IMR-90 (cell line): ENCODE data around the gene DHRS7B. TPM values are rescaled to one million over a fixed set of nuclear protein-coding genes. Genes with fewer than 3 reads are reported as not detected.
"Not testable (repeated sequence)": the region's sequence is repeated elsewhere in the genome, so short reads cannot be mapped to it uniquely, and the experiment has no call there.

Experiments used
- ATAC-seq: fragments of 200-7000 bp; cut with Tn5 transposase; 2 replicates; pipeline ENCODE4 v1.9.1; 2020; ENCODE audit warnings: low read depth, mild to moderate bottlenecking, moderate library complexity
- BruUV-seq: library from RNA; stranded (reverse); fragments of 400-500 nt; replicated peaks from 2 replicates; lab custom pipeline; 2021; lab: Mats Ljungman, UMichigan
- CTCF ChIA-PET: fragments of 300-600 bp; formaldehyde crosslinking; extraction: SDS; loops from one replicate; lab custom pipeline; 2021; ENCODE audit warnings: antibody characterized with exemption; lab: Yijun Ruan, JAX
- POLR2A ChIA-PET: fragments of 300-600 bp; sonication (Branson Sonifier 250); formaldehyde crosslinking; loops from one replicate; lab custom pipeline; 2022; ENCODE audit warnings: antibody characterized with exemption; ENCODE audit not compliant: unreplicated experiment; lab: Charles Lee
- DNase-seq: peaks from one replicate; pipeline ENCODE4 v3.0.0; 2013
- H2AFZ ChIP-seq: replicated peaks from 2 replicates; pipeline ENCODE3; 2013; ENCODE audit warnings: low read length, mild to moderate bottlenecking; ENCODE audit not compliant: poor library complexity
- H2AK5ac ChIP-seq: 2 replicates; pipeline ENCODE4 v1.6.1; 2013; ENCODE audit warnings: low read depth, low read length, inconsistent platforms
- H2AK9ac ChIP-seq: replicated peaks from 2 replicates; pipeline ENCODE3; 2013; ENCODE audit warnings: mild to moderate bottlenecking, low read depth, low read length, moderate library complexity; ENCODE audit not compliant: poor library complexity
- H2BK120ac ChIP-seq: 2 replicates; pipeline ENCODE4 v1.6.1; 2013; ENCODE audit warnings: low read depth, low read length, inconsistent platforms
- H2BK15ac ChIP-seq: 3 replicates; pipeline ENCODE4 v1.6.1; 2013; ENCODE audit warnings: low read depth, low read length, inconsistent platforms
- H2BK20ac ChIP-seq: 2 replicates; pipeline ENCODE4 v1.6.1; 2013; ENCODE audit warnings: low read depth, mild to moderate bottlenecking, inconsistent platforms, low read length, moderate library complexity
- H2BK5ac ChIP-seq: 2 replicates; pipeline ENCODE4 v1.6.1; 2013; ENCODE audit warnings: mild to moderate bottlenecking, low read depth, low read length, inconsistent platforms; ENCODE audit not compliant: poor library complexity, severe bottlenecking
- H3K14ac ChIP-seq: replicated peaks from 2 replicates; pipeline ENCODE4 v1.6.1; 2013; ENCODE audit warnings: low read depth, low read length, inconsistent platforms
- H3K18ac ChIP-seq: 2 replicates; pipeline ENCODE4 v1.6.1; 2013; ENCODE audit warnings: low read depth, low read length, control low read depth
- H3K23ac ChIP-seq: 2 replicates; pipeline ENCODE4 v1.6.1; 2013; ENCODE audit warnings: low read depth, low read length, inconsistent platforms
- H3K27ac ChIP-seq: 2 replicates; pipeline ENCODE4 v1.5.1; 2013; ENCODE audit warnings: mild to moderate bottlenecking, control low read depth, low read length; ENCODE audit not compliant: insufficient read depth
- H3K27me3 ChIP-seq: 2 replicates; pipeline ENCODE4 v1.6.1; 2013; ENCODE audit warnings: low read length; ENCODE audit not compliant: control insufficient read depth, insufficient read depth
- H3K36me3 ChIP-seq: 2 replicates; pipeline ENCODE4 v1.6.1; 2013; ENCODE audit warnings: low read length, mixed read lengths; ENCODE audit not compliant: control insufficient read depth, insufficient read depth
- H3K4ac ChIP-seq: 2 replicates; pipeline ENCODE4 v1.6.1; 2013; ENCODE audit warnings: low read depth, low read length, inconsistent platforms
- H3K4me1 ChIP-seq: 2 replicates; pipeline ENCODE4 v1.6.1; 2013; ENCODE audit warnings: low read length, mixed read lengths; ENCODE audit not compliant: control insufficient read depth, insufficient read depth
- H3K4me2 ChIP-seq: 2 replicates; pipeline ENCODE4 v1.6.1; 2013; ENCODE audit warnings: low read depth, mild to moderate bottlenecking, control low read depth, low read length, moderate library complexity
- H3K4me3 ChIP-seq: 2 replicates; pipeline ENCODE4 v1.5.1; 2013; ENCODE audit warnings: low read depth, mild to moderate bottlenecking, control low read depth, low read length, moderate library complexity; ENCODE audit not compliant: insufficient read depth
- H3K56ac ChIP-seq: 2 replicates; pipeline ENCODE4 v1.6.1; 2013; ENCODE audit warnings: low read length, inconsistent platforms; ENCODE audit not compliant: insufficient read depth; ENCODE audit errors: extremely low read depth
- H3K79me1 ChIP-seq, 2 experiments: 2 replicates each; pipeline ENCODE4 v1.6.1; 2013; ENCODE audit warnings: low read length in 2 of 2, inconsistent platforms in 1 of 2, low read depth in 1 of 2
- H3K9ac ChIP-seq: 2 replicates; pipeline ENCODE4 v1.6.1; 2013; ENCODE audit warnings: low read depth, low read length, control low read depth
- H3K9me1 ChIP-seq: 2 replicates; pipeline ENCODE4 v1.6.1; 2013; ENCODE audit warnings: low read length, inconsistent platforms; ENCODE audit not compliant: insufficient read depth
- H3K9me3 ChIP-seq: 2 replicates; pipeline ENCODE4 v1.6.1; 2013; ENCODE audit warnings: low read length; ENCODE audit not compliant: control insufficient read depth, insufficient read depth
- H4K20me1 ChIP-seq: 2 replicates; pipeline ENCODE4 v1.6.1; 2013; ENCODE audit warnings: low read length, inconsistent platforms; ENCODE audit not compliant: insufficient read depth
- H4K5ac ChIP-seq: 2 replicates; pipeline ENCODE4 v1.6.1; 2013; ENCODE audit warnings: mild to moderate bottlenecking, low read depth, low read length, control low read depth
- H4K8ac ChIP-seq, 2 experiments: 2 replicates each; pipeline ENCODE4 v1.6.1; 2013; ENCODE audit warnings: low read depth in 2 of 2, low read length in 2 of 2, control low read depth in 1 of 2, inconsistent platforms in 1 of 2
- H4K91ac ChIP-seq: 2 replicates; pipeline ENCODE4 v1.6.1; 2013; ENCODE audit warnings: low read depth, low read length, inconsistent platforms; ENCODE audit not compliant: insufficient read depth
- WGBS, 2 experiments: methylation state at CpG; one replicate each; pipeline versions ENCODE4 v1.1.5 to v1.1.7; 2013; ENCODE audit warnings: missing lambda C conversion rate in 2 of 2; ENCODE audit not compliant: insufficient read length in 1 of 2; ENCODE audit errors: extremely low coverage in 2 of 2; 5-methylcytosine and 5-hydroxymethylcytosine counted together
- dilution Hi-C: fragments of 300-500 bp; cut with HindIII; formaldehyde crosslinking; loops from one replicate; pipeline ENCODE4 v1.14.3; 2018; ENCODE audit warnings: low sequenced_read_pairs; ENCODE audit not compliant: unreplicated experiment
- in situ Hi-C: fragments of 300-500 bp; cut with MboI; formaldehyde crosslinking; loops from 3 replicates; pipeline ENCODE4 v1.14.3; 2019; ENCODE audit warnings: low sequenced_read_pairs, inconsistent platforms, mixed read lengths
- intact Hi-C: fragments of 100-400 bp; cut with micrococcal nuclease; formaldehyde crosslinking; loops from 2 replicates; pipeline ENCODE4 v1.10.0; 2022
- polyA plus RNA-seq, 3 experiments: library from polyadenylated mRNA; depleted of rRNA; stranded (reverse); fragments of >200 nt; gene quantifications; 2 replicates each; pipeline ENCODE4 v1.2.3, GENCODE V29; 2012; ENCODE audit warnings: low replicate concordance in 1 of 3
- total RNA-seq: library from RNA; depleted of rRNA; stranded (reverse); fragments of >200 nt; gene quantifications from 2 replicates; pipeline ENCODE4 v1.2.3, GENCODE V29; 2012

The DHRS7B gene
- total and polyA plus RNA-seq, 2 of the 4 experiments (the other 2 are of a cell fraction), result 24.4 to 34.4 TPM

DNA sequence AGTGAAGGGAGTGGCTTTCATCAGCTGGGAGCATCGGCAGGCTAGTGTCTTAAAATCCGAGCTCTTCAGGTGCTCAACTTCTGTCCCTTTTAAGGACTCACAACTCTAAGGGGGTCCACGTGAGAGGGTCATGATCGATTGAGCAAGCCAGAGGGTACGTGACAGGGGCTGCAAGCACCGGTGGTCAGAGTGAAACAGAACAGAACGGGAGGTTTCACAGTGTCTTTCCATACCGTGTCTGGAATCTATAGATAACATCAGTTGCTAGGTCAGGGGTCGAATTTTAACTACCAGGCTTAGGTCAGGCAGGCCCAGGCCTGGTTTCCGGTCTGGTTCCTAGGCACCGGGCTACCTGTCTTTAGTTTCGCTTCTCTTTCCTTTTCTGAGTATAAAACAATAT lies 15.3 kb downstream of the DHRS7B start:
- H3K4me3 ChIP-seq, H2AK5ac ChIP-seq, ATAC-seq, H3K4me2 ChIP-seq, H3K23ac ChIP-seq, in situ Hi-C loops, H2AK9ac ChIP-seq, H3K56ac ChIP-seq, H3K14ac ChIP-seq, H2BK120ac ChIP-seq, CTCF ChIA-PET, H2BK15ac ChIP-seq, H3K9ac ChIP-seq, H2AFZ ChIP-seq, H3K18ac ChIP-seq, H2BK20ac ChIP-seq, H3K79me1 ChIP-seq, H3K36me3 ChIP-seq, H2BK5ac ChIP-seq, H3K27ac ChIP-seq, H3K4me1 ChIP-seq, H3K27me3 ChIP-seq, H4K91ac ChIP-seq, H4K5ac ChIP-seq, DNase-seq, dilution Hi-C loops, POLR2A ChIA-PET, BruUV-seq, H4K20me1 ChIP-seq, H3K9me1 ChIP-seq, H3K9me3 ChIP-seq, H4K8ac ChIP-seq, intact Hi-C loops, H3K4ac ChIP-seq: not testable (repeated sequence)
- WGBS, 2 experiments, result 91% methylated on average over 4 of the region's 12 CpGs; no CpG with 5 or more reads in 1 of the 2 experiments
